Central memory CD4-positive, alpha-beta T cell (primary cell): ENCODE measurements around the gene SDSL.

Experiments used
- DNase-seq: peaks from one replicate; pipeline ENCODE4 v3.0.0; 2022

SDSL gene

GRCh38 chr12:113396828-113397496 lies 25.2 kb upstream of the SDSL start:
- no peak for DNase-seq

GRCh38 chr12:113397497-113398197 lies 24.5 kb upstream of the SDSL start:
- no peak for DNase-seq

- no peak for DNase-seq
Observed at GRCh38 chr12:113398346-113399290, 23.6 kb upstream of the SDSL start.

GRCh38 chr12:113399490-113399889 lies 22.7 kb upstream of the SDSL start:
- no peak for DNase-seq

- DNase-seq: no peak
Observed at GRCh38 chr12:113400362-113400761, 21.8 kb upstream of the SDSL start.

GRCh38 chr12:113401066-113402000 lies 20.8 kb upstream of the SDSL start:
- no peak for DNase-seq

GRCh38 chr12:113402586-113403260 lies 19.5 kb upstream of the SDSL start:
- DNase-seq: no peak

- no peak for DNase-seq
Observed at GRCh38 chr12:113403435-113404415, 18.5 kb upstream of the SDSL start, which contains the start of gene SDS. SDS (minus strand) TSS chr12:113403887; CDS start chr12:113399708, 4,179 bp downstream.

GRCh38 chr12:113405694-113406093 lies 16.5 kb upstream of the SDSL start:
- no peak for DNase-seq

- no peak for DNase-seq
Observed at GRCh38 chr12:113407931-113408600, 14.1 kb upstream of the SDSL start.

- no peak for DNase-seq
Observed at GRCh38 chr12:113408756-113409298, 13.4 kb upstream of the SDSL start.

- no peak for DNase-seq
Observed at GRCh38 chr12:113409462-113410124, 12.6 kb upstream of the SDSL start.

- DNase-seq: no peak
Observed at GRCh38 chr12:113413488-113413939, 8.7 kb upstream of the SDSL start.

GRCh38 chr12:113414519-113415038 lies 7.6 kb upstream of the SDSL start:
- no peak for DNase-seq

GRCh38 chr12:113416091-113416754 lies 6.0 kb upstream of the SDSL start:
- no peak for DNase-seq

- no peak for DNase-seq
Observed at GRCh38 chr12:113418213-113418879, 3.8 kb upstream of the SDSL start.

GRCh38 chr12:113420996-113421595 lies 1.1 kb upstream of the SDSL start:
- DNase-seq: no peak
